Parietal lobe (tissue), 1 donor: Measurements from ENCODE around the gene KCNE2. TPM values are rescaled to one million over a fixed set of nuclear protein-coding genes. Genes with fewer than 3 reads are reported as not detected.

Experiments
- total RNA-seq: library from RNA; depleted of rRNA; stranded (reverse); fragments of >200 nt; gene quantifications from one replicate; pipeline ENCODE4 v1.2.3, GENCODE V29; 2014

KCNE2 gene
- not detected for total RNA-seq

GRCh38 chr21:34363733-34364132 is at the start of gene KCNE2:
TSS of gene KCNE2 (plus strand) at chr21:34364006. CDS start at chr21:34370479, 6,473 bp downstream.

GRCh38 chr21:34374940-34375618 is 11.3 kb downstream of the KCNE2 start, which contains the start of gene SMIM11:
TSS of gene SMIM11 (plus strand) at chr21:34375507. CDS start at chr21:34379505, 3,998 bp downstream.

Other genes with a start within 250 kb of the KCNE2 start
- gene SMIM11, start 11.5 kb downstream of the KCNE2 start, total RNA-seq = 27.2 TPM
- not detected for gene SMIM34, start 59.9 kb downstream of the KCNE2 start, total RNA-seq
- 2.2 TPM for gene KCNE1, start 148.2 kb downstream of the KCNE2 start, total RNA-seq